ENCODE data around the gene AVEN. TPM values are rescaled to one million over a fixed set of nuclear protein-coding genes. Genes with fewer than 3 reads are reported as not detected.
"Not testable (repeated sequence)": the region's sequence is repeated elsewhere in the genome, so short reads cannot be mapped to it uniquely, and the experiment has no call there.

The AVEN gene
- total and polyA plus RNA-seq, 10 donors = 5.0 to 14.1 (median 8.8) TPM

GRCh38 chr15:34055868-34056595 is 17.0 kb upstream of the AVEN start:
- 71 to 92% (median 87%) methylated on average over 3 of the region's 3 CpGs for WGBS, 5 donors
- H3K27me3 ChIP-seq (replicated peaks in 1 of 7) = no peaks in the 10 kb centered on the region
- H3K4me3 ChIP-seq = no peak overlapping the region
- intact Hi-C loops (cut with DNase I; ENCODE audit: low total_unique reads) = no loop called here
- H3K4me1 ChIP-seq = no peaks in the 10 kb centered on the region
- H3K27ac ChIP-seq = no peak overlapping the region
- peaks cover 0 to 11% (median 10%) of the 10 kb centered on the region in 8 donors for H3K9me3 ChIP-seq
- no peaks in the 10 kb centered on the region for H3K36me3 ChIP-seq
- no peak for DNase-seq
- TF ChIP-seq POLR2AphosphoS5 (IDR thresholded peaks at IDR 0.05) = no peak
- no peak for TF ChIP-seq POLR2A (IDR thresholded peaks at IDR 0.05)
- no peak for TF ChIP-seq CTCF (IDR thresholded peaks at IDR 0.05 in 8 of 11, conservative IDR thresholded peaks at IDR 0.05 in 3 of 11)

DNA sequence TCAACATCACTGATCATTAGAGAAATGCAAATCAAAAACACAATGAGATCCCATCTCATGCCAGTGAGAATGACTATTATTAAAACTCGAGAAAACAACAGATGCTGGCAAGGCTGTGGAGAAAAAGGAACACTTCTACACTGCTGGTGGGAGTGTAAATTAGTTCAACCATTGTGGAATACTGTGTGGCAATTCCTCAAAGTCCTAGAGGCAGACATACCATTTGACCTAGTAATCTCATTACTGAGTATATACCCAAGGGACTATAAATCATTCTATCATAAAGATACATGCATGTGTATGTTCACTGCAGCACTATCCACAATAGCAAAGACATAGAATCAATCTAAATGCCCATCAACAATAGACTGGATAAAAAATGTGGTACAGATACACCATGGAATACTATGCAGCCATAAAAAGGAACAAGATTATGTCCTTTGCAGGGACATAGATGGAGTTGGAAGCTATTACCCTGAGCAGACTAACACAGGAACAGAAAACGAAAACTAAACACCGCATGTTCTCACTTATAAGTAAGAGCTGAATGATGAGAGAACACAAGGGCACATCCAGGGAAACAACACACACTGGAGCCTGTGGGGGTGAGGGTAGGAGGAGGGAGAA is 15.2 kb upstream of the AVEN start:
- intact Hi-C loops (cut with DNase I; ENCODE audit: low total_unique reads) = no loop called here
- H3K27me3 ChIP-seq (replicated peaks in 1 of 7) = no peaks in the 10 kb centered on the region
- no peak for DNase-seq
- no peaks in the 10 kb centered on the region for H3K4me1 ChIP-seq
- no peak overlapping the region for H3K27ac ChIP-seq
- H3K4me3 ChIP-seq = no peak overlapping the region
- H3K9me3 ChIP-seq = peaks cover 0 to 30% (median 28%) of the 10 kb centered on the region in 8 donors
- TF ChIP-seq POLR2A (IDR thresholded peaks at IDR 0.05) = no peak
- no peak for TF ChIP-seq POLR2AphosphoS5 (IDR thresholded peaks at IDR 0.05)
- no peak for TF ChIP-seq CTCF (IDR thresholded peaks at IDR 0.05 in 8 of 11, conservative IDR thresholded peaks at IDR 0.05 in 3 of 11)
- 89 to 96% (median 96%) methylated on average over 3 of the region's 3 CpGs for WGBS, 5 donors
- H3K36me3 ChIP-seq = no peaks in the 10 kb centered on the region

GRCh38 chr15:34050385-34050784 is 11.4 kb upstream of the AVEN start:
- H3K27ac ChIP-seq; H3K27me3 ChIP-seq (replicated peaks in 1 of 7); intact Hi-C loops (cut with DNase I; ENCODE audit: low total_unique reads); H3K4me1 ChIP-seq; H3K4me3 ChIP-seq; DNase-seq; H3K36me3 ChIP-seq: not testable (repeated sequence)
- 89 to 100% (median 92%) methylated on average over 1 of the region's 1 CpG for WGBS, 5 donors
- H3K9me3 ChIP-seq = peaks cover 0 to 37% (median 28%) of the 10 kb centered on the region in 8 donors

GRCh38 chr15:34049112-34049511 is 10.1 kb upstream of the AVEN start:
- no peaks in the 10 kb centered on the region for H3K27me3 ChIP-seq (replicated peaks in 1 of 7)
- H3K4me3 ChIP-seq = no peak overlapping the region
- intact Hi-C loops (cut with DNase I; ENCODE audit: low total_unique reads) = no loop called here
- H3K36me3 ChIP-seq = no peaks in the 10 kb centered on the region
- no peak overlapping the region for H3K27ac ChIP-seq
- H3K4me1 ChIP-seq = no peaks in the 10 kb centered on the region
- no peak for DNase-seq
- WGBS, 5 donors = 91 to 99% (median 96%) methylated on average over 2 of the region's 2 CpGs
- H3K9me3 ChIP-seq = peaks cover 0 to 37% (median 28%) of the 10 kb centered on the region in 8 donors
- TF ChIP-seq POLR2AphosphoS5 (IDR thresholded peaks at IDR 0.05) (no peak), CTCF (IDR thresholded peaks at IDR 0.05 in 8 of 11, conservative IDR thresholded peaks at IDR 0.05 in 3 of 11) (no peak), POLR2A (IDR thresholded peaks at IDR 0.05) (no peak)

Measured in spleen (tissue), 11 donors.